ENCODE data around the gene MAB21L1. TPM values are rescaled to one million over a fixed set of nuclear protein-coding genes. Genes with fewer than 3 reads are reported as not detected.

Gene MAB21L1
- total and polyA plus RNA-seq, 4 donors = under 0.01 to 0.07 (median 0.03) TPM; not detected in 1

- Histone ChIP-seq H3K9me3 (ENCODE audit: control insufficient read depth in 4 of 4, low read length in 3 of 4) (peaks cover 0 to 3% (median under 1%) of the 10 kb centered on the region in 4 donors), H3K4me3 (ENCODE audit: low read depth in 1 of 3, low read length in 3 of 3) (no peak overlapping the region), H3K9ac (ENCODE audit: low read depth in 1 of 2, low read length in 2 of 2) (no peak overlapping the region), H3K27ac (ENCODE audit: low read depth in 1 of 2, low read length in 2 of 2) (no peak overlapping the region), H3K36me3 (ENCODE audit: control insufficient read depth in 4 of 4, insufficient read depth in 3 of 4, low read depth in 1 of 4, low read length in 3 of 4) (no peaks in the 10 kb centered on the region), H3K4me1 (ENCODE audit: control insufficient read depth in 4 of 4, insufficient read depth in 4 of 4, low read length in 3 of 4) (peaks cover 4 to 10% (median 8%) of the 10 kb centered on the region in 4 donors), H3K27me3 (ENCODE audit: control insufficient read depth in 4 of 4, insufficient read depth in 4 of 4, low read length in 3 of 4) (peaks cover 0 to 13% (median 8%) of the 10 kb centered on the region in 4 donors)
- TF ChIP-seq HNF4G (IDR thresholded peaks at IDR 0.05) = no peak
- no peak for TF ChIP-seq YY1 (IDR thresholded peaks at IDR 0.05)
- no peak for TF ChIP-seq GABPA (IDR thresholded peaks at IDR 0.05 in 1 of 2, conservative IDR thresholded peaks at IDR 0.05 in 1 of 2)
- no peak for TF ChIP-seq ATF3 (IDR thresholded peaks at IDR 0.05)
- TF ChIP-seq FOXA1 (IDR thresholded peaks at IDR 0.05) = no peak
- TF ChIP-seq JUND (IDR thresholded peaks at IDR 0.05) = no peak
- 49% methylated on average over 10 of the region's 10 CpGs for WGBS
- no peak for DNase-seq (ENCODE audit: low spot score)
These were observed 6.5 kb downstream of the MAB21L1 start for GRCh38 chr13:35469806-35470525.

GRCh38 chr13:35468195-35468594, 8.3 kb downstream of the MAB21L1 start:
- 93% methylated on average over 1 of the region's 1 CpG for WGBS
- peaks cover 4 to 9% (median 8%) of the 10 kb centered on the region in 4 donors for H3K4me1 ChIP-seq (ENCODE audit: control insufficient read depth in 4 of 4, insufficient read depth in 4 of 4, low read length in 3 of 4)
- peaks cover 0 to 10% (median 5%) of the 10 kb centered on the region in 4 donors for H3K27me3 ChIP-seq (ENCODE audit: control insufficient read depth in 4 of 4, insufficient read depth in 4 of 4, low read length in 3 of 4)
- H3K27ac ChIP-seq (ENCODE audit: low read depth in 1 of 2, low read length in 2 of 2) = no peak overlapping the region
- H3K4me3 ChIP-seq (ENCODE audit: low read depth in 1 of 3, low read length in 3 of 3) = no peak overlapping the region
- DNase-seq (ENCODE audit: low spot score) = no peak
- no peak overlapping the region for H3K9ac ChIP-seq (ENCODE audit: low read depth in 1 of 2, low read length in 2 of 2)
- no peaks in the 10 kb centered on the region for H3K36me3 ChIP-seq (ENCODE audit: control insufficient read depth in 4 of 4, insufficient read depth in 3 of 4, low read depth in 1 of 4, low read length in 3 of 4)
- peaks cover 0 to 3% (median under 1%) of the 10 kb centered on the region in 4 donors for H3K9me3 ChIP-seq (ENCODE audit: control insufficient read depth in 4 of 4, low read length in 3 of 4)
- TF ChIP-seq SP1 (IDR thresholded peaks at IDR 0.05) (no peak), MAX (IDR thresholded peaks at IDR 0.05) (no peak), ZBTB33 (IDR thresholded peaks at IDR 0.05) (no peak), GABPA (IDR thresholded peaks at IDR 0.05 in 1 of 2, conservative IDR thresholded peaks at IDR 0.05 in 1 of 2) (no peak), HNF4A (conservative IDR thresholded peaks at IDR 0.05) (no peak), FOXA1 (IDR thresholded peaks at IDR 0.05) (no peak), EGR1 (IDR thresholded peaks at IDR 0.05; ENCODE audit: low read depth in 2 of 2) (no peak), FOXA2 (IDR thresholded peaks at IDR 0.05) (no peak), NR2F2 (IDR thresholded peaks at IDR 0.05) (no peak), TAF1 (conservative IDR thresholded peaks at IDR 0.05) (no peak), ATF3 (IDR thresholded peaks at IDR 0.05) (no peak), HNF4G (IDR thresholded peaks at IDR 0.05) (no peak), REST (IDR thresholded peaks at IDR 0.05) (no peak)

All from liver (tissue), 9 donors.